A549 (cell line): ENCODE results near the gene MTG1. TPM values are rescaled to one million over a fixed set of nuclear protein-coding genes. Genes with fewer than 3 reads are reported as not detected.

Experiments used
- ATAC-seq, 2 experiments: fragments of 200-7000 bp in 1 of 2; fragments of >200 bp in 1 of 2; cut with Nextera tagmentation in 1 of 2; cut with Tn5 transposase in 1 of 2; 3 replicates each; pipeline versions ENCODE4 v1.8.0 to v1.9.1; 2018 to 2020; ENCODE audit warnings: mild to moderate bottlenecking in 1 of 2, moderate library complexity in 1 of 2
- CTCF ChIA-PET: fragments of 300-600 bp; sonication (Branson Sonifier 250); formaldehyde crosslinking; extraction: SDS; loops from one replicate; lab custom pipeline; 2021; ENCODE audit warnings: antibody characterized with exemption, inconsistent platforms; lab: Yijun Ruan, JAX
- POLR2A ChIA-PET: fragments of 350-600 bp; formaldehyde crosslinking; extraction: SDS; loops from one replicate; lab custom pipeline; 2021; ENCODE audit warnings: antibody characterized with exemption, inconsistent platforms; lab: Yijun Ruan, JAX
- DNase-seq, 2 experiments: peaks; one replicate each; pipeline versions ENCODE4 v3.0.0 to v3.0.0-alpha.2; 2011 to 2016; ENCODE audit warnings: low read depth in 1 of 2, low spot score in 1 of 2
- FAIRE-seq: peaks from 2 replicates; lab custom pipeline; 2011; peaks lifted over from hg19 to GRCh38; lab: Jason Lieb, UNC
- H3K27ac ChIP-seq, 2 experiments: fragments of >200 bp; sonication (Bioruptor Twin); formaldehyde crosslinking; 3 replicates each; pipeline ENCODE4 v1.5.1; 2016 to 2017
- H3K4me1 ChIP-seq: fragments of >200 bp; sonication (Bioruptor Twin); formaldehyde crosslinking; 3 replicates; pipeline ENCODE4 v1.6.1; 2016
- H3K4me2 ChIP-seq: fragments of >200 bp; sonication (Bioruptor Twin); formaldehyde crosslinking; 3 replicates; pipeline ENCODE4 v1.6.1; 2016
- H3K4me3 ChIP-seq: fragments of >200 bp; sonication (Bioruptor Twin); formaldehyde crosslinking; 3 replicates; pipeline ENCODE4 v1.5.1; 2016
- H3K9me3 ChIP-seq: fragments of >200 bp; sonication (Bioruptor Twin); formaldehyde crosslinking; 3 replicates; pipeline ENCODE4 v1.6.1; 2016
- BHLHE40 ChIP-seq: IDR thresholded peaks from 2 replicates; pipeline ENCODE4 v1.6.1; 2012; ENCODE audit warnings: low read depth, low read length, inconsistent platforms
- CBX8 ChIP-seq: fragments of 200-600 bp; sonication (generic); IDR thresholded peaks from 2 replicates; pipeline ENCODE4 v1.6.1; 2016
- HEYL ChIP-seq: fragments of 250-450 bp; sonication (Bioruptor Pico); IDR thresholded peaks from 2 replicates; pipeline ENCODE4 v1.8.0; 2021; ENCODE audit warnings: mild to moderate bottlenecking, moderate library complexity
- HOXA7 ChIP-seq: fragments of 250-450 bp; sonication (Bioruptor Pico); IDR thresholded peaks from 2 replicates; pipeline ENCODE4 v1.5.0; 2020; ENCODE audit warnings: mild to moderate bottlenecking, moderate library complexity
- HOXB5 ChIP-seq: fragments of 250-450 bp; sonication (Bioruptor Pico); IDR thresholded peaks from 2 replicates; pipeline ENCODE4 v1.5.0; 2020; ENCODE audit warnings: mild to moderate bottlenecking, moderate library complexity
- JUN ChIP-seq, 2 experiments: fragments of >200 bp; sonication (Bioruptor Twin); formaldehyde crosslinking; IDR thresholded peaks; 2 replicates in 1 of 2; 3 replicates in 1 of 2; pipeline ENCODE4 v1.6.1; 2016 to 2017
- KDM1A ChIP-seq: fragments of 200-600 bp; sonication (generic); IDR thresholded peaks from 2 replicates; pipeline ENCODE4 v1.6.1; 2016; ENCODE audit warnings: low read depth, mild to moderate bottlenecking
- MAX ChIP-seq: IDR thresholded peaks from 2 replicates; pipeline ENCODE4 v1.6.1; 2012
- PHF8 ChIP-seq: fragments of 200-600 bp; sonication (generic); IDR thresholded peaks from 2 replicates; pipeline ENCODE4 v1.6.1; 2016; ENCODE audit warnings: low read depth, mild to moderate bottlenecking, antibody characterized with exemption, moderate library complexity, borderline replicate concordance
- POLR2A ChIP-seq: IDR thresholded peaks from 2 replicates; pipeline ENCODE4 v1.6.1; 2012; ENCODE audit warnings: mild to moderate bottlenecking, low read length
- POLR2AphosphoS2 ChIP-seq: conservative IDR thresholded peaks from 2 replicates; pipeline ENCODE4 v1.6.1; 2012; ENCODE audit warnings: low read length, improper control_type of control experiment, inconsistent platforms
- RARB ChIP-seq: fragments of 250-450 bp; sonication (Bioruptor Pico); IDR thresholded peaks from 2 replicates; pipeline ENCODE4 v1.8.0; 2021; ENCODE audit warnings: mild to moderate bottlenecking, moderate library complexity
- RCOR1 ChIP-seq: fragments of 150-350 bp; IDR thresholded peaks from 2 replicates; pipeline ENCODE4 v1.6.1; 2014; ENCODE audit warnings: antibody characterized with exemption, low read length, low read depth
- SREBF2 ChIP-seq: fragments of 450-650 bp; IDR thresholded peaks from 2 replicates; pipeline ENCODE4 v1.6.1; 2014; ENCODE audit warnings: mild to moderate bottlenecking, moderate library complexity
- TFCP2L1 ChIP-seq: fragments of 250-450 bp; sonication (Bioruptor Pico); IDR thresholded peaks from 2 replicates; pipeline ENCODE4 v1.5.0; 2021; ENCODE audit warnings: mild to moderate bottlenecking
- WGBS: methylation state at CpG from one replicate; pipeline ENCODE4 v1.1.6; 2017; ENCODE audit errors: missing lambda C conversion rate; 5-methylcytosine and 5-hydroxymethylcytosine counted together
- polyA plus RNA-seq, 4 experiments: library from polyadenylated mRNA; depleted of rRNA in 3 of 4; stranded (reverse); fragments of >200 nt; fragmentation: RNase III in 1 of 4; extraction: RNeasy Plus Mini Kit Qiagen cat#74134 plus additional on column Dnase treatment in 1 of 4; gene quantifications; 2 replicates in 3 of 4; 3 replicates in 1 of 4; pipeline ENCODE4 v1.2.3, GENCODE V29; 2011 to 2017
- TF ChIP-seq, protein P1 (sequence below): fragments of 450-650 bp; IDR thresholded peaks from 2 replicates; pipeline ENCODE4 v1.6.1; 2014; ENCODE audit warnings: antibody characterized with exemption
- TF ChIP-seq, protein P2 (sequence below): fragments of 250-450 bp; sonication (Bioruptor Pico); IDR thresholded peaks from 2 replicates; pipeline ENCODE4 v1.5.0; 2020; ENCODE audit warnings: low read depth, mild to moderate bottlenecking, moderate library complexity

Gene MTG1
- polyA plus RNA-seq, 2 of the 4 experiments (the other 2 are of a cell fraction), result 60.3 to 67.2 TPM

DNA sequence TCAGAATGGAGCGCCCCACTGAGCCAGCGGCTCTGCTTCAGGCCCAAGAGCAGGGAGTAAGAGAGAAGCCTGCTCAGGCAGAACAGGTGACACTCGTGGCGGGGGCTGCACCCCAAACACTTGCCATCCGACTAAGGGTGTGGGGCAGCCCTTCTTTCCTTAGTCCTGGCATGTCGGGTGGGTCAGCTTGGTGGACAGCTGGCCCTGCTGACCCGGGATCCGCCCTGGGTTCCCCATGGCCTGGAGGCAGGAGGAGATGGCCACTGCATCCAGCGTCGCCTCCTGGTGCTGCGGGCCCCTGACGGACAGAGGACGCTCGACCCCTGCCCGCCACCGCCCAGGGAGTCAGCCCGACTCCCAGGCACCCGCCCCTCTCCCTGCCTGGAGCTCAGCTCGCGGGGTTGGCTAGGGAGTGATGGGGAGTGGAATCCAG is 16.1 kb upstream of the MTG1 start (continued):
- TF ChIP-seq JUN (IDR thresholded peaks at IDR 0.05) (no peak), HOXA7 (no peak), CBX8 (no peak), HOXB5 (no peak), RCOR1 (no peak), TFCP2L1 (no peak)
- TF ChIP-seq, protein P1, sequence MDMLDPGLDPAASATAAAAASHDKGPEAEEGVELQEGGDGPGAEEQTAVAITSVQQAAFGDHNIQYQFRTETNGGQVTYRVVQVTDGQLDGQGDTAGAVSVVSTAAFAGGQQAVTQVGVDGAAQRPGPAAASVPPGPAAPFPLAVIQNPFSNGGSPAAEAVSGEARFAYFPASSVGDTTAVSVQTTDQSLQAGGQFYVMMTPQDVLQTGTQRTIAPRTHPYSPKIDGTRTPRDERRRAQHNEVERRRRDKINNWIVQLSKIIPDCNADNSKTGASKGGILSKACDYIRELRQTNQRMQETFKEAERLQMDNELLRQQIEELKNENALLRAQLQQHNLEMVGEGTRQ, result no peak
- TF ChIP-seq, protein P2, sequence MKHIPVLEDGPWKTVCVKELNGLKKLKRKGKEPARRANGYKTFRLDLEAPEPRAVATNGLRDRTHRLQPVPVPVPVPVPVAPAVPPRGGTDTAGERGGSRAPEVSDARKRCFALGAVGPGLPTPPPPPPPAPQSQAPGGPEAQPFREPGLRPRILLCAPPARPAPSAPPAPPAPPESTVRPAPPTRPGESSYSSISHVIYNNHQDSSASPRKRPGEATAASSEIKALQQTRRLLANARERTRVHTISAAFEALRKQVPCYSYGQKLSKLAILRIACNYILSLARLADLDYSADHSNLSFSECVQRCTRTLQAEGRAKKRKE, result no peak

GRCh38 chr10:133378251-133379096 is 15.5 kb upstream of the MTG1 start:
- ATAC-seq, result peak; percentile 67 to 81

GRCh38 chr10:133379152-133379800 is 14.7 kb upstream of the MTG1 start, which contains the start of gene PAOX:
Gene PAOX, plus strand, starts transcription at chr10:133379262. Its CDS starts 55 bp downstream, at chr10:133379317.
- peak within 1 kb of the TSS; percentile 94 for H3K4me3 ChIP-seq
- H3K9me3 ChIP-seq, result no peaks in the 10 kb centered on the region
- DNase-seq (peak; percentile 47 to 59), FAIRE-seq (no peak), ATAC-seq (peak; percentile 39 to 57)
- TF ChIP-seq POLR2AphosphoS2, result no peak
- 0 out of 2 replicates have a peak, but pooled peaks have one; percentile 18 for TF ChIP-seq POLR2A
- peak; percentile 22 to 34; a peak in 1 of 5 replicates for TF ChIP-seq JUN (IDR thresholded peaks at IDR 0.05)
- CTCF ChIA-PET, result interaction anchor here (1.0 to 2.3 kb wide), 3 partner anchors 50 to 66 kb away, joined by 3 to 15 read pairs (median 4); no protein-coding TSS in a partner anchor
- POLR2A ChIA-PET, result interaction anchor here (0.7 kb wide), 1 partner anchor 18 kb away, joined by 3 read pairs; no protein-coding TSS in a partner anchor
- 29% methylated on average over 35 of the region's 78 CpGs for WGBS
- peak within 1 kb of the TSS; percentile 93 for H3K4me2 ChIP-seq
- H3K27ac ChIP-seq, result peak within 1 kb of the TSS; percentile 76 to 92
- peaks cover 5% of the 10 kb centered on the region; the same call in 1 of the 3 replicates for H3K4me1 ChIP-seq

More at GRCh38 chr10:133378251-133379096, 15.5 kb upstream of the MTG1 start:
- Histone ChIP-seq H3K27ac (peak overlapping the region; percentile 76 to 92), H3K4me2 (peak overlapping the region; percentile 93)
- DNase-seq, result peak; percentile 45 to 48
- peak; percentile 36 for TF ChIP-seq POLR2A
- no peak for TF ChIP-seq RARB (CRISPR knock-in tag)
- TF ChIP-seq JUN (IDR thresholded peaks at IDR 0.05), result peak in 1 of 2 experiments; percentile 7; a peak in 2 of 5 replicates
- 0 out of 2 replicates have a peak, but pooled peaks have one; percentile 10 for TF ChIP-seq SREBF2
- no peak for TF ChIP-seq BHLHE40
- peak; percentile 53; the same call in 1 of the 2 replicates for TF ChIP-seq MAX
- no peak for TF ChIP-seq KDM1A
- no peak for TF ChIP-seq POLR2AphosphoS2
- no peak for TF ChIP-seq HEYL (CRISPR knock-in tag)
- TF ChIP-seq PHF8, result peak; percentile 39; the same call in 1 of the 2 replicates
- TF ChIP-seq, all 56 proteins: peak for 5
- peaks cover 9% of the 10 kb centered on the region; the same call in 1 of the 3 replicates for H3K4me1 ChIP-seq
- peak overlapping the region; percentile 94 for H3K4me3 ChIP-seq
- ChIA-PET CTCF (interaction anchor here (1.3 to 2.3 kb wide), 2 partner anchors 49 to 64 kb away, joined by 4 to 15 read pairs; no protein-coding TSS in a partner anchor), POLR2A (interaction anchor here (0.7 kb wide), 1 partner anchor 17 kb away, joined by 3 read pairs; no protein-coding TSS in a partner anchor)
- WGBS, result 3% methylated on average over 62 of the region's 90 CpGs
- no peak for FAIRE-seq
- no peaks in the 10 kb centered on the region for H3K9me3 ChIP-seq
